ENCODE results near the gene PAWR.

PAWR gene, protein sequence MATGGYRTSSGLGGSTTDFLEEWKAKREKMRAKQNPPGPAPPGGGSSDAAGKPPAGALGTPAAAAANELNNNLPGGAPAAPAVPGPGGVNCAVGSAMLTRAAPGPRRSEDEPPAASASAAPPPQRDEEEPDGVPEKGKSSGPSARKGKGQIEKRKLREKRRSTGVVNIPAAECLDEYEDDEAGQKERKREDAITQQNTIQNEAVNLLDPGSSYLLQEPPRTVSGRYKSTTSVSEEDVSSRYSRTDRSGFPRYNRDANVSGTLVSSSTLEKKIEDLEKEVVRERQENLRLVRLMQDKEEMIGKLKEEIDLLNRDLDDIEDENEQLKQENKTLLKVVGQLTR

GRCh38 chr12:79690638-79691510 lies at the start of gene PAWR:
PAWR (minus strand) TSS chr12:79690964; CDS start chr12:79690244, 720 bp downstream.
- peak within 1 kb of the TSS; percentile 79 for H3K4me3 ChIP-seq (ENCODE audit: low read length)
- peak; percentile 45 for DNase-seq (ENCODE audit: low read depth)
- TF ChIP-seq CTCF (conservative IDR thresholded peaks at IDR 0.05; ENCODE audit: low read depth, low read length) = no peak

DNA sequence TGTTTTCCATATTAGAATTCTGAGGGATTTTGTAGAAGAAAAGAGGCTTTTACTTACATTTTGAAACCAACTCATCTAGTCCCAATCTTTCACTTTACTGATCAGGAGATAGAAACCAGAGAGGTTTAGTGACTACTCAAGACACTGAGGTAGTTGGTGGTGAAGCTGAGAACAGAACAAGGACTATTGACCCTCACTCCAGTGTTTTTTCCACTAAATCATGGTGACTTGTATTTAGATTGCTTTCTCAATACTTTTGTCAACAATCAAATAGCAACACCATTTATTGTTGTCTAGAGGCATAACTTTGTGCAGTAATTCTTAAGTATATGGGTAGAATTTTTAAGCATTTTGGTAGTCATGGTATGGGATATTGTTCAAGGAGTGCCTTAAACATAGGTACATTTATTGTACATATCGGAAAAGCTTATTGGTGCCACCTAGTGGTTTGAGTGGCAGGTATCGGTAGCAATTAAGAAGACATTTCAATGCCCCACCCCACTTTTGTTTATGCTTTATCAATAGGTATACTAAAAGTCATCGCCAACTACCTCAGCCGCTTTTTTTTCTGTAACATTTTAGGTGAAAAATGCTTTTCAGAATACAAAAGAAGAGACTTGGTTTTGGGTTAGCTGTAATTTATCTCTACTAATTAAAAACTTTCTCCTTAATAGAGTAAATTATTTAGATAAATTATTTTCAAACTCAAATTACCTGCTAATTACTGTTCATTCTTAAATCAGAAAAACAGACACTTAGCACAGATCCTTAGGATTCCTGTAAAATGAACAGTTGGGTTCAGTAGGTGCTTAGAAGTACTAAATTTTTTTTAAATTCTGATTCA lies 47.3 kb upstream of the PAWR start:
- DNase-seq (ENCODE audit: low read depth) = no peak
- no peak overlapping the region for H3K4me3 ChIP-seq (ENCODE audit: low read length)
- TF ChIP-seq CTCF (conservative IDR thresholded peaks at IDR 0.05; ENCODE audit: low read depth, low read length) = peak; percentile 71

DNA sequence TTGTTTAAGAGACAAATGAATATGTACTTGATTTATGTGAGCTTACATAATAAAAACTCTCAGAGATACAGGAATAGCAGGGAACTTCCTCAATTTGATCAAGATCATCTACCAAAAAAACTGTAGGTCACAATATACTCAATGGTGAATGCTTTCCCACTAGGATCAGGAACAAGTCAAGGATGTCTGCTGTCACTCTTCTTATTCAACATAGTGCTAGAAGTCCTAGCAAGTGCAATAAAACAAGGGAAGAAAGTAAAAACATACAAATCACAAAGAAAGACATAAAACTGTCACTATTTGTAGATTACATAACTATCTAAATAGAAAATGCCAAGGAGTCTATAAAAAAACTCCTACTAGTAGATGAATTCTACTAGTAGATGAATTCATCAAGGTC lies 41.9 kb upstream of the PAWR start:
- DNase-seq (ENCODE audit: low read depth) = no peak
- H3K4me3 ChIP-seq (ENCODE audit: low read length) = no peak overlapping the region
- TF ChIP-seq CTCF (conservative IDR thresholded peaks at IDR 0.05; ENCODE audit: low read depth, low read length) = no peak

GRCh38 chr12:79725987-79726386 lies 35.2 kb upstream of the PAWR start:
- no peak for TF ChIP-seq CTCF (conservative IDR thresholded peaks at IDR 0.05; ENCODE audit: low read depth, low read length)
- no peak overlapping the region for H3K4me3 ChIP-seq (ENCODE audit: low read length)
- no peak for DNase-seq (ENCODE audit: low read depth)

GRCh38 chr12:79717006-79717405 lies 26.2 kb upstream of the PAWR start:
- H3K4me3 ChIP-seq (ENCODE audit: low read length) = no peak overlapping the region
- TF ChIP-seq CTCF (conservative IDR thresholded peaks at IDR 0.05; ENCODE audit: low read depth, low read length) = no peak
- DNase-seq (ENCODE audit: low read depth) = no peak

DNA sequence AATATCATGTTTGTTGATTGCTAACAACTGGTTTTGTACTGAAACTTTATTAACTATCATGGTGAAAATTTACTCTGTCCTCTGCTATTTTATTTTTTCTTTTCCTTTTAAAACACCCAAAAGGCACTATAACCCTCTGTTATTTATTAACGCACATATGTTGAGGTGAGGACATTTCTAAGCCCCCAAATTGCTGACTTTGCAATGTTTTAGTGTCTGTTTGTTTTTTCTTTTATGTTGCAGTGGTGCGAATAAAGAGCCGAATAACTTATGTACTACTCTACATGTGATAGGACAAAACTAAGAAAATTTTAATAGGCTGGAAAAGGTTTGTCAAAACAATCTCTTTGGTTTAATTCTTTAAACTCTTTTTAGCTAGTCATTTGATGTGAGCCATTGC lies 24.5 kb upstream of the PAWR start:
- TF ChIP-seq CTCF (conservative IDR thresholded peaks at IDR 0.05; ENCODE audit: low read depth, low read length) = no peak

More for the DNA sequence above, 24.5 kb upstream of the PAWR start:
- H3K4me3 ChIP-seq (ENCODE audit: low read length) = no peak overlapping the region
- DNase-seq (ENCODE audit: low read depth) = no peak
